Erythroblast (primary cell): ENCODE data around the gene MAP4K5.

ENCODE experiments used
- GATA1 ChIP-seq: IDR thresholded peaks from 2 replicates; pipeline ENCODE4 v1.6.1; 2011; ENCODE audit warnings: low read depth, mild to moderate bottlenecking, control low read depth, low read length, moderate library complexity
- POLR2A ChIP-seq: IDR thresholded peaks from 2 replicates; pipeline ENCODE4 v1.6.1; 2011; ENCODE audit warnings: mild to moderate bottlenecking, low read length

DNA sequence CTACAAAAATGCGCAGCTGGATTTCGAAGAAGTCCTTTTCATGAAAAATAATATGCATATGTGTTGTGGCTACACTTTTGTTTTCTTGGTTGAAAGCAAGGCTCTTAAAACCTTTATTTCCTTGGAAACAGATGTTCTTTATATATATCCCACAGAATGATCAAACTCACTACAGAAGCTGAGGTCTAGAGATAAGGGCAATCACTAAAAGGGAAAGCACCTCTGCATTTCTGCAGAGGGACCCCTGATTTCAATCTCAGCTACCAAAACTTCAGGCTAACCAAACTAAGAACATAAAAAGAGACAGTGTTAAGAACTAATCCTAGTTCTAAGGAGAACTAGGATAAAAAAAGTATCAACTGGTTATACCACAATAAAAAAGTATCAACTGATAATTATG lies 70.3 kb downstream of the MAP4K5 start:
- TF ChIP-seq POLR2A (no peak), GATA1 (no peak)
